DMS79 (cell line): Measurements from ENCODE around the gene CTSZ.
A peak's percentile ranks its signal among the peaks of the same experiment; 100 is the strongest.
"Not testable (repeated sequence)": the region's sequence is repeated elsewhere in the genome, so short reads cannot be mapped to it uniquely, and the experiment has no call there.

Source experiments
- DNase-seq: peaks from one replicate; lab custom pipeline; 2025; lab: John Stamatoyannopoulos, UW

Gene CTSZ

GRCh38 chr20:58996226-58996611 lies 10.8 kb downstream of the CTSZ start:
- DNase-seq, result no peak

- no peak for DNase-seq
These were observed 11.4 kb downstream of the CTSZ start for GRCh38 chr20:58995461-58996225.

- DNase-seq, result no peak
These were observed 12.5 kb downstream of the CTSZ start for GRCh38 chr20:58994390-58995159.

- DNase-seq, result no peak
These were observed 13.5 kb downstream of the CTSZ start for GRCh38 chr20:58993332-58994248.

GRCh38 chr20:58992911-58993310 lies 14.1 kb downstream of the CTSZ start:
- no peak for DNase-seq

GRCh38 chr20:58991715-58992114 lies 15.3 kb downstream of the CTSZ start:
- no peak for DNase-seq

- no peak for DNase-seq
These were observed 16.2 kb downstream of the CTSZ start for GRCh38 chr20:58990651-58991445.

- DNase-seq, result no peak
These were observed 17.9 kb downstream of the CTSZ start for GRCh38 chr20:58989196-58989595.

- DNase-seq, result no peak
These were observed 18.5 kb downstream of the CTSZ start for GRCh38 chr20:58988565-58988882.

- DNase-seq, result no peak
These were observed 19.1 kb downstream of the CTSZ start for GRCh38 chr20:58987790-58988564.

GRCh38 chr20:58986968-58987517 lies 20.0 kb downstream of the CTSZ start:
- no peak for DNase-seq

GRCh38 chr20:58986286-58986967 lies 20.6 kb downstream of the CTSZ start:
- no peak for DNase-seq

- DNase-seq, result no peak
These were observed 21.4 kb downstream of the CTSZ start for GRCh38 chr20:58985656-58986055.

GRCh38 chr20:58984691-58985090 lies 22.4 kb downstream of the CTSZ start:
- no peak for DNase-seq

- not testable (repeated sequence) for DNase-seq
These were observed 24.0 kb downstream of the CTSZ start for GRCh38 chr20:58983115-58983468.

GRCh38 chr20:58982406-58983114 lies 24.5 kb downstream of the CTSZ start:
- no peak for DNase-seq

- DNase-seq, result no peak
These were observed 25.3 kb downstream of the CTSZ start for GRCh38 chr20:58981628-58982364.

- peak; percentile 66 for DNase-seq
These were observed 26.1 kb downstream of the CTSZ start, which contains the start of gene NELFCD for GRCh38 chr20:58980711-58981627. NELFCD (plus strand) TSS chr20:58981256; CDS start chr20:58981310, 54 bp downstream.
